Skeletal muscle tissue (tissue), 4 donors: ENCODE results near the gene NDUFA6. TPM values are rescaled to one million over a fixed set of nuclear protein-coding genes. Genes with fewer than 3 reads are reported as not detected.
"Not testable (repeated sequence)": the region's sequence is repeated elsewhere in the genome, so short reads cannot be mapped to it uniquely, and the experiment has no call there.

ENCODE experiments used
- H3K27ac ChIP-seq: one replicate; pipeline ENCODE4 v1.7.0; 2013; ENCODE audit warnings: mild to moderate bottlenecking, low read depth, low read length, inconsistent platforms
- H3K27me3 ChIP-seq, 3 donors: one replicate each; pipeline ENCODE4 v1.7.0; 2013; ENCODE audit warnings: low read length in 3 of 3; ENCODE audit not compliant: control insufficient read depth in 3 of 3, insufficient read depth in 3 of 3
- H3K36me3 ChIP-seq, 3 donors: one replicate each; pipeline ENCODE4 v1.7.0; 2013; ENCODE audit warnings: low read length in 3 of 3; ENCODE audit not compliant: control insufficient read depth in 3 of 3, insufficient read depth in 3 of 3
- H3K4me1 ChIP-seq, 3 donors: one replicate each; pipeline ENCODE4 v1.7.0; 2013; ENCODE audit warnings: low read length in 3 of 3, mild to moderate bottlenecking in 3 of 3; ENCODE audit not compliant: control insufficient read depth in 3 of 3, insufficient read depth in 3 of 3
- H3K4me3 ChIP-seq, 3 donors: one replicate each; pipeline ENCODE4 v1.7.0; 2013; ENCODE audit warnings: low read length in 3 of 3
- H3K9ac ChIP-seq, 3 donors: one replicate each; pipeline ENCODE4 v1.7.0; 2013; ENCODE audit warnings: low read length in 3 of 3, mild to moderate bottlenecking in 3 of 3, moderate library complexity in 2 of 3, low read depth in 1 of 3
- H3K9me3 ChIP-seq, 3 donors: one replicate each; pipeline ENCODE4 v1.7.0; 2013; ENCODE audit warnings: low read length in 3 of 3; ENCODE audit not compliant: control insufficient read depth in 3 of 3
- total RNA-seq: library from RNA; depleted of rRNA; stranded (reverse); fragments of >200 nt; gene quantifications from one replicate; pipeline ENCODE4 v1.2.3, GENCODE V29; 2014
- donor health status: Osteomylitis.

Gene NDUFA6
- total RNA-seq, 1 donor from 2014 or later = 67.8 TPM

DNA sequence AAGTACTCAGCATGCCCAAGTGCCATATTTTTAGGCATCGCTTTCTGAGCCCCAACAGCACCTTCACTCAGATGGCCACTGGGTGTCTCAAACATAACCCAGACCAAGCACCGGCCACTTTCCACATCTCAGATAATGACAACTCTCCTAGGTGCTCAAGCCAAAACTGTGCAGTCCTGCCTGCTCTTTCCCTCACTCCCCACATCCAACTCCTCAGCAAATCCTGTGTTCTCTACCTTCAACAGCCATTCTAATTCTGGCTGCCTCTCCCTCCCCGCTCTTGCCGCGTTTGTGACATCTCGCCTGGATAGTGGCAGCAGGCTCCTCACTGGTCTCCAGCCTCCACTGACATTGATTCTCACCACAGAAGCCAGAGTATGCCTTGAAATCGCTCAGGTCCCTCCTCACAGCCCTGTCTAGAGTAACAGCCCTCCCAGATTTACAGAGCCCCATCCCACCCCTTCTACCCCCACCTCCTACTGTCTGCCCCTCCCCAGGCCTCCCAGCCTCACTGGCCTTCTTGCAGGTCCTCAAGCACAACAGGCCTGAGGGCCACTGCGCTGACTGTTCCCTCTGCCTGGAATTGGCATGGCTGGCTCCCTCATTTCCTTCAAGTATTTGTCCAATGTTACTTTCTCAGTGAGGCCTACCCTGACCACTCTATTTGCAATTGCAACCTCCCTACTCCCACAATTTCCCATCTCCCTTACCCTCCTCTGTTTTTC is 17.8 kb downstream of the NDUFA6 start:
- Histone ChIP-seq H3K4me3 (no peak overlapping the region), H3K27me3 (no peaks in the 10 kb centered on the region), H3K9me3 (no peaks in the 10 kb centered on the region), H3K4me1 (peaks cover 26 to 37% (median 36%) of the 10 kb centered on the region in 3 donors), H3K36me3 (peaks cover 6 to 15% (median 14%) of the 10 kb centered on the region in 3 donors), H3K9ac (no peak overlapping the region), H3K27ac (no peak overlapping the region)

DNA sequence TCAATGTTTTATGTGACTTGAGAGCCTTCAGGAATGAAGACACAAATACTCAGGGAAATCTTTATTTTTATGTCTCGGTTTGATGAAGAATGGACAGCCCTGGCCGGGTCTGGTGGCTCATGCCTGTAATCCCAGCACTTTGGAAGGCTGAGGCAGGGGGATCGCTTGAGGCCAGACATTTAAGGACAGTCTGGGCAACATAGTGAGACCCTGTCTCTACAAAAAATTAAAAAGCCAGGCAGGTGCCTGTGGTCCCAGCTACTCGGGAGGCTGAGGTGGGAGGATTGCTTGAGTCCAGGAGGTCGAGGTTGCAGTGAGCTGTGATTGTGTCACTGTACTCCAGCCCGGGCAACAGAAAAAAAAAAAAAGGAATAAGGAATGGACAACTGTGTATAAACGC is 19.1 kb downstream of the NDUFA6 start:
- Histone ChIP-seq H3K9ac (peak overlapping the region; percentile 79 to 89 (median 88)), H3K4me3 (peak overlapping the region; percentile 73 to 94 (median 87)), H3K4me1 (peaks cover 24 to 32% (median 31%) of the 10 kb centered on the region in 3 donors), H3K36me3 (peaks cover 18 to 23% (median 20%) of the 10 kb centered on the region in 3 donors), H3K27ac (peak overlapping the region; percentile 79)
- H3K9me3 ChIP-seq, H3K27me3 ChIP-seq: not testable (repeated sequence)

DNA sequence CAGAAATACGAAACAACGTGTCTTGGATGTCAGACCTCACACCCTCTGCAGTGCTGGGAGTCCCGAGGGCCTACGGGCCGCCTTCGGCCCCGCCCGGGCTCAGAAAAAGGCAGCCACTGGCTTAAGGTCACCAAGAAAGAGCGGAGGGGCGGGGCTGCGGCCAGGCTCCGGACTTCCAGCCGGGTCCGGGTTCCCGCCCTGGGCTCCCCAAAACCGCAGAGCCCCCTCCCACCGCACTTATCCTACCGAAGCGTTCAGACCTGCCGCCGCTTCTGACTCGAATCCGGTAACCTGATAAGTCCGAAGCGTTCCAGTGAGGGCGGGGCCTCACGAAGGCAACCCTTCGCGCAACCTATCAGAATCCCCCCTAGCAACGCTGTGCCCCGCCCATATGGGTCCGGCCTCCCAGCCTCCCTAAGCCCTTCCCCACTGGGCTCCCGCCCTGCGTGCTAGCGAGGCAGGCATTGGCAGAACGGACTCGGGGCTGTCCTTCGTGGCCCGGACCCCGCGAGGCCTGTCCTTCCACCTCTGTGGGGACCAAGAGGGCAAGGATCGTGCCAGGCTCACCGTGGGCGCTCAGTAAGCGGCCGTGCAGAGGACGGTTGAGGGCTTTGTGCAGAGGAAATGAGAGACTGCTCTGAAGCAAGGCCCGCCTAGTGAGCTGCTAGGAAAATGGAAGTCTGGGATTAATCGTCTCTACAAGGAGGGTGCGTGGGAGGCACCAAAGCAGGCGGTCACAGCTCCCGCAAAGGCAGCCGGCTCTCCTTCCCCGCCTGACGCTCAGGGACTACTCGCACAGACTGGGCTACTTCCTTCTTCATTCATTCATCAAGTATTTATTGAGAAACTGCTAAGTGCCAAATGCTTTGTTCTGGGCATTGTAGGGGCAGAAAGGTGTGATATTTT is 19.8 kb downstream of the NDUFA6 start, which contains the start of gene NAGA:
NAGA (minus strand) TSS at position 296 of the 906 bp plus-strand sequence. CDS start 515 bp downstream, outside the sequence.
- no peaks in the 10 kb centered on the region for H3K9me3 ChIP-seq
- no peaks in the 10 kb centered on the region for H3K27me3 ChIP-seq
- H3K27ac ChIP-seq = peak within 1 kb of the TSS; percentile 79
- H3K36me3 ChIP-seq = peaks cover 24 to 30% (median 27%) of the 10 kb centered on the region in 3 donors
- peak within 1 kb of the TSS; percentile 73 to 94 (median 87) for H3K4me3 ChIP-seq
- H3K9ac ChIP-seq = peak within 1 kb of the TSS; percentile 79 to 93 (median 89)
- H3K4me1 ChIP-seq = peaks cover 24 to 32% (median 31%) of the 10 kb centered on the region in 3 donors

- peak overlapping the region; percentile 79 for H3K27ac ChIP-seq
- no peaks in the 10 kb centered on the region for H3K27me3 ChIP-seq
- peak overlapping the region; percentile 79 to 93 (median 89) for H3K9ac ChIP-seq
- peak overlapping the region; percentile 73 to 94 (median 87) for H3K4me3 ChIP-seq
- peaks cover 32 to 35% (median 34%) of the 10 kb centered on the region in 3 donors for H3K36me3 ChIP-seq
- H3K9me3 ChIP-seq = no peaks in the 10 kb centered on the region
- H3K4me1 ChIP-seq = peaks cover 24 to 30% (median 27%) of the 10 kb centered on the region in 3 donors
Observed at GRCh38 chr22:42069801-42070516, 20.6 kb downstream of the NDUFA6 start.

- Histone ChIP-seq H3K9me3 (no peaks in the 10 kb centered on the region), H3K9ac (no peak overlapping the region), H3K36me3 (peaks cover 35 to 38% (median 36%) of the 10 kb centered on the region in 3 donors)
Observed at GRCh38 chr22:42068291-42068690, 22.3 kb downstream of the NDUFA6 start.

DNA sequence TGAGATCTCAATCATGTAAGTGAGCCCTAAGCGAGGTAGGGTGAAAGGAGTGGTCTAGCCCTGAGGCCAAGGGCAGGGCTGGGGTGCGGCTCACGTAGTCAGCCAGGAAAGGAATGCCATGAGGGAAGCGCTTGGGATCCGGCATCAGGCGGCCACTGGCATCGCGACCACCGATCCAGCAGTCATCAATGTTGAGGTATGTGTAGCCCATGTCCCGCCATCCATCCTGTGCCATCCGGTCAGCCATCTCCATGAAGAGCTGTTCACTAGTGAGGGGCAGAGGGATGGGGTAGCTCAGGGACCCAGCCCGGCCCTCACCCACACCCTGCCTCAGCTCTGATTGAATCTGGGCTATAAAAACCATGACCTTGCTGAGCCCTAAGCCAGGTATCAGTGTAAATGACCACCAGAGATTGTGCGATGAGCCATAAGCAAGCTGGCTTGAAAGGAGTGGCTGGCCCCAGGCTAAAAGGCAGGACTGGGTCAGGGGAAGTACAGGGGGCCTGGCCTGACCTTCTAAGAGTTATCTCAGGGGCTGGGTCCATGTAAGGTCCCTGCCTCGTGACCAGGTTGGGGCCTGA is 22.8 kb downstream of the NDUFA6 start:
- Histone ChIP-seq H3K9me3 (no peaks in the 10 kb centered on the region), H3K4me3 (no peak overlapping the region), H3K4me1 (peaks cover 19 to 25% (median 20%) of the 10 kb centered on the region in 3 donors), H3K27me3 (no peaks in the 10 kb centered on the region), H3K9ac (no peak overlapping the region), H3K27ac (no peak overlapping the region), H3K36me3 (peaks cover 39% of the 10 kb centered on the region in 3 donors)

More at GRCh38 chr22:42068291-42068690, 22.3 kb downstream of the NDUFA6 start:
- Histone ChIP-seq H3K4me1 (peaks cover 19 to 25% (median 20%) of the 10 kb centered on the region in 3 donors), H3K4me3 (no peak overlapping the region), H3K27ac (no peak overlapping the region), H3K27me3 (no peaks in the 10 kb centered on the region)

DNA sequence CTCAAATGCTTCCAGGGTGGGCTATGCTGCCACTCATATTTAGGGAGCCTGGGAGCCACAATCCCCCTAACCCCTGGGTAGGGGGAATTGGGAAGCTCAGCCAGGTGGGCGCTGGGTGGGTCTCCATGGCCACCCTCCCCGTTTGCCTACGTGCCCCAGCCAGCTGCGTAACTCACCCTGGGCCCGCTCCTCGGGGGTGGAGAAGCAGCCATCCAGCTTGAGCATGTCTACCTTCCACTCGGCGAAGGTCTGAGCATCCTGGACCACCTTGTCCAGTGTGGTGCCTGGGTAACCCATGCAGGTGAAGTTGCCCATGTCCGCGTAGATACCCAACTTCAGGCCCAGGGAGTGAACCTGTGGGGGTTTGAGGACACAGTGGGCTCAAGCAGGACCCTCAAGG is 23.6 kb downstream of the NDUFA6 start:
- Histone ChIP-seq H3K9ac (no peak overlapping the region), H3K4me1 (peaks cover 19 to 25% (median 20%) of the 10 kb centered on the region in 3 donors), H3K27ac (no peak overlapping the region), H3K4me3 (no peak overlapping the region), H3K27me3 (no peaks in the 10 kb centered on the region), H3K9me3 (no peaks in the 10 kb centered on the region), H3K36me3 (peaks cover 44 to 45% (median 45%) of the 10 kb centered on the region in 3 donors)

DNA sequence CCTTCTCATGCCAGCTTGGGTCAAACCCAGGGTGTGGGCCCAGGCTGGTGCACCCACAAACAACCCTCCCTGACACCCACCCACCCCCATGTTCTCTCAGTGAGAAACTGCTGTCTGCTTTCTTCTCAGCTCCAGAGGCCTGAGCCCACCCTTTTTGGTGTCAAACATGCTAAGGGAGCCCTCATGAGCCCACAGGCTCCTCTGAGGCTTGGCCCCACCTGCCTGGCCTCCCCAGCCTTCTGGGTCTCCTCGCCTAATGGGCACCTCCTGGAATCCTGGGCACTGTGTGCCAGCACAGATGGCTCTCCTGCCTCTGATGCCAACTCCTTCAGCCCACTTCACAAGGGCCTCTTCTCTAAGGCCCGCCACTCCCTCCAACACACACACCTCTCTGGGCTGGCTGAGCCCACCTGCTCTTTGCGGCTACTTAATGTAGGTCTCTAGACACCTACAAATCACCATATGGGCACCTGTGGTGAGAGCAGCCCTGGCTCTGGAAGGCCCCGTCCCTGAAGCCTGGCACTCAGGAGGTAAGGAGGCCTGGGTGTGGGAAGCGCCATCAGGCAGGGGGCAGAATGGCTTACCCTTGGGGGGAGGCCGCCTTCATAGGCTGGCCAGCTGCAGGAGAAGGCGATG is 24.3 kb downstream of the NDUFA6 start:
- H3K4me1 ChIP-seq = peaks cover 13 to 19% (median 14%) of the 10 kb centered on the region in 3 donors
- no peaks in the 10 kb centered on the region for H3K9me3 ChIP-seq
- H3K9ac ChIP-seq = no peak overlapping the region
- H3K27ac ChIP-seq = no peak overlapping the region
- no peaks in the 10 kb centered on the region for H3K27me3 ChIP-seq
- H3K36me3 ChIP-seq = peaks cover 47 to 49% (median 49%) of the 10 kb centered on the region in 3 donors
- no peak overlapping the region for H3K4me3 ChIP-seq
